SH-SY5Y (cell line): Measurements from ENCODE around the gene FOXK1.

Experiments used
- GATA2 ChIP-seq: IDR thresholded peaks from 2 replicates; pipeline ENCODE4 v1.6.1; 2011; ENCODE audit warnings: mild to moderate bottlenecking, low read depth, low read length
- GATA3 ChIP-seq: IDR thresholded peaks from 2 replicates; pipeline ENCODE4 v1.6.1; 2011; ENCODE audit warnings: low read depth, mild to moderate bottlenecking, low read length, moderate library complexity

- TF ChIP-seq GATA3 (no peak), GATA2 (no peak)
Measured at GRCh38 chr7:4792537-4793126, 110.5 kb downstream of the FOXK1 start.
